ENCODE measurements around the gene SAYSD1.

The SAYSD1 gene

GRCh38 chr6:39108041-39108839, 6.7 kb downstream of the SAYSD1 start:
- no peak for DNase-seq (ENCODE audit: low read depth in 2 of 2)

GRCh38 chr6:39107641-39108040, 7.3 kb downstream of the SAYSD1 start:
- DNase-seq (ENCODE audit: low read depth in 2 of 2) = no peak

DNA sequence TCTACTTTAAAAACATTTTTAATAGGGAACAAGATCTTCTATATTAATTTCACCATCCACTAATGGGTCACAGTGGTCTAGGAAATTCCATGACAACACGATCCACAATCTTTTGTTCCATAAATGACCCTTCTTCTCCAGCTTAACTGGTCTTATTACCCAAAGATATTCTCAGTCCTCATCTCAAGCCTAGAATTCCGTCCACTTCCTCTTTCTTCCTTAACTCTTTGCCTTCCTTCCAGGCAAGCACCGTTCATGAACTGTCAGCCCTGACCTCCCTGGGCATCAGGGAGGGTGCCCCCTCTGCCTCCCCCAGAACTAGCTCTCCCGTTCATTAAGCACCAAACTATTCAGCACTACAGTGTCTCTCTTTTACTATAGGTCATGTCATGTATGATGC, 8.0 kb downstream of the SAYSD1 start:
- DNase-seq (ENCODE audit: low read depth in 2 of 2) = no peak

DNA sequence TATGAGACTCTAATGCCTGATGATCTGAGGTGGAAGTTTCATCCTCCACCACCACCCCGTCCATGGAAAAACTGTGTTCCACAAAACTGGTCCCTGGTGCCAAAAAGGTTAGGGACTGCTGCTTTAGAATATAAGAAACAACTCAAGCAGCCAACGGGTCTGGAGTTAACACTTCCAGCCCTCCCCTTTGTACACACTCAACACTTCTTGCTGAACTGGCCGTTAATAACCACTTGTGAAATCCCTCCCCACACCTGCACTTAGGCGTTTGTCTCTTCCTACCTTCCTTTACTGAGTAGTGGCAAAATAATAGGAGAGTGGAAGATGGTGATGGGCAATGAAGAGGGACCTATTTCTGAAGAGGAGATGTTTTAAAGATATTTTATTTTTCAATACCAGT, 10.5 kb downstream of the SAYSD1 start:
- DNase-seq (ENCODE audit: low read depth in 2 of 2) = no peak

GRCh38 chr6:39102821-39103136, 12.2 kb downstream of the SAYSD1 start:
- no peak for DNase-seq (ENCODE audit: low read depth in 2 of 2)

DNA sequence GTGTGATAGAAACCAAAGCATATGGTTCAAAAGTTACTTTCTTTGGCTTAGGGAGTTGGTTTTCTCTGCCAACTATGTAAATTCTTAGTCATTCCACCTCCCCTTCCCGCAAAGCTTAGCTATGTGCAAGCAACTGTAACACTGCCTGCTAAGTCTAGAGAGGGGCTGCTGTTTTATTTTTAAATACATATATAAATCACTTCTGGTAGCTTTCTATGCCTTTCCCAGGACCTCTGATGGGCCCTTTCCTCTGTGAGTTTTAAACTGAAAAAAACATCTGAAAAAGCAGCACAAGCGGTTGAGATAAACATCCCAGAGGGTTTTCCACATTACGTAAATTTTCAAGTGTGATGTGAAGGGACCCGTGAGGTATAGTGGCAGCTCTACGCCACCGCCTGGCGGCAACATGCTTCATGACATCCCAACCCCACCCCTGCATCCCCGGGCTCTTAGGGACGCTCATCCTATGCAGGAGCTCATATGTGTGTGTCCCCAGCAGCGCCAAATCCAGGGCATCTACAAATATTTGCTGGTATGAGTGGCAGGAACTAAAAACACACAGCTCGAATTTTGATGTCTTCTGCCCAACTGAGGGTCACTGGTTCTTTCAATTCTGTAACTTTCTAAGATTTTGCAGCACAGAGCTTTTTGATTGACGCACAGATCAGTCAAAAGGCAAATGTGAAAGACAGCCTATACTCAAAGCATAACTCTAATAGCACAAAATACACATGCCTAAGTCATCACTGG, 12.7 kb downstream of the SAYSD1 start:
- DNase-seq (ENCODE audit: low read depth in 2 of 2) = no peak

DNA sequence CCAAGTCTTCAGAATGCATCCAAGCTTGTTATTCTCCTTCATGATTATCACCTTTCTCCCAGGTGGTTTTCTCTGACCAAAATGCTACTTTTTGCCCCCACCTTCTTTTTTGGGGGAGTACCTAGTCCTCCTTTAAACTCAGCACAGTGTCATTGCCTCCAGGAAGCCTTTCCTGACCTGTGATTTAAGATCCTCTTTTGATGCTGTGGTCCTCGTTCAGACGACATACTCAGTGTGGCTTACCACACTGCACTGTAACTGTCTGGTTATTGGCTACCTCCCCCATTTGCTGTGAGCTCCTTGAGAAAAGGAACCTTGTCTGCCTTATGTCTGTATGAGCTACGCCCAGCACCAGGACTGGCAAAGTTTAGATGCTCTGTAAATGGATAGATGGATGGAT, 14.6 kb downstream of the SAYSD1 start:
- DNase-seq (ENCODE audit: low read depth in 2 of 2) = no peak

- no peak for DNase-seq (ENCODE audit: low read depth in 2 of 2)
Measured at GRCh38 chr6:39095578-39095977, 19.4 kb downstream of the SAYSD1 start.

DNA sequence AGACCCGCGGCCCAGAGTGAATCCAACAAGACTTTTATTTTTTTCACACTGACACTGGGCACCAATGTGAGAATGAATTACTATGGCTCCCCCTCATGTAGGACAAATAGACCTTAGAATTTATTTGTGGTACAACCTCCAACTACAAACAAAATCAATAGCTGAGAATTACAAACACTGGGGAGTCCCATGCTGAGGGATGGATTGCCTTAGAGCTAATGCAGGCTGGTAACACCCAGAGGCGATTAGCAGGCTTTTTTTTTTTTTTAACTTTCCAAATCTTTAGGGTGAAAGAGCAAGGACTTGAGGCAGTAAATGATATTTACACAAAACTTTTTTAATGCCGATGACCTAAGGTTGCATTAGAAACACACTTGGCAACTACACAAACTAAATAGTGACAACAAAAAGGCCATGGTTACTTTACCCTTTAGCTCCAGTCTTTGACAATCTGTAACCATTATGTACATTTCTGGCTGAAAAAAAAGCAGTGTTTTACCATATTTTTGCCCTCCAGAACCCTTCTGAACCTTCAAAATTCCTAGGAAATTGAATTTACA, 21.8 kb downstream of the SAYSD1 start:
- DNase-seq (ENCODE audit: low read depth in 2 of 2) = no peak

GRCh38 chr6:39092124-39092523, 22.9 kb downstream of the SAYSD1 start:
- no peak for DNase-seq (ENCODE audit: low read depth in 2 of 2)

- no peak for DNase-seq (ENCODE audit: low read depth in 2 of 2)
Measured at GRCh38 chr6:39091220-39091619, 23.8 kb downstream of the SAYSD1 start.

DNA sequence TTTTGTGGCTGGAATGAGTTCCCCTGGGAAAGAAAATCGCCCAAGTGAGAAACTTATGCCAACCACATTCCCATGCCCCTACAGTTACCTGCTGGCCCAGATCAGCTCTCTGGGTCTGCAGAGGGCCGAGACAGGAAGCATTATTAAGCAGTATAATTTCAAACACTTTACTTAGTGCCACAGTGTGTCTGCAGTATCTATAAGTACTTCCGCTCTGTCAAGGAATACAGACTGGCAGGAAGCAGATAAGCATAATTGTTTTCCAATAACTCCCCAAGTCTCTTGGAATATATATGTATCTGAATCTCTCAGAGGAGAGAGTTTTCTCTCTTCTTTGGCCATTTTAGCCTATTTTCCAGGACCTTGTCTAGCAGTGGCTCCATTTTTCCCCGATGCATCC, 24.9 kb downstream of the SAYSD1 start:
- DNase-seq (ENCODE audit: low read depth in 2 of 2) = no peak

DNA sequence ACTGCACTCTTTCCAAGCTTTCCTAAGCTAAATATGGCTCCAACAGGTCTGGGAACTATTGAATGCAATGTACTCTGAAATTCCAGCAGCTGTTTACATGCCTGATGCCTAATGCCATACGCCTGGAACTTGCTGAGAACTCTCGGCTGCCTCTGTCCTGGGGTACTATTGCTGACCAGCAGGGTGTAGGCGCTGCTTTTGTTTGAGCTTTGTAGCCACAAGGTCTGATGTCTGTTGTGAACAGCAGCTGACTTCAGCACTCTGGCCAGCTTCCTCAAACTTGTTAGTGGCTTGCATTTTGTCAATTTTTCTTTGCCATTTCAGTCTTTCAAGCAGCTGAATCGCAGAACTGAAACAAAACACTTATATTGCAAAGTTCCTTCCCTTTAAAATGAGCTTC, 26.7 kb downstream of the SAYSD1 start:
- DNase-seq (ENCODE audit: low read depth in 2 of 2) = no peak

DNA sequence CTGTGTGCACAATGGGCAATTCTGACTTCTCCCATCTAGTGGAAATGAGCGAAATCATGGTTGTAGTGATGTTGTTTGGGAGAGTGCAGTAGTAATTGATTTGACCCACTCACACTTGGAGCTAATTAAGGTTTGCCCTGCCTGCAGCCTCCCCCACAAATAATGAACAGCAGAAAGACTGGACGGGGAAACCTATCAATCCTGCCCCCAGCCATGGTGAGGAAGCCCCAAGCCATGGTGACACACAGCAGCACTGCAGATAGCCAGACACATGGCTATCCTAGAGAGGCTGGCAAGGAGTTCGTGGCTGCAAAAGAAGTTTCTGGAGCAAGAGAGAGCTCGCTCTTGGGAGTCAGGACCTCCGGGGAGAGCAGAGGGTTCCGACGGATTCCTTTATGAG, 27.8 kb downstream of the SAYSD1 start:
- DNase-seq (ENCODE audit: low read depth in 2 of 2) = no peak

GRCh38 chr6:39086711-39087110, 28.3 kb downstream of the SAYSD1 start:
- no peak for DNase-seq (ENCODE audit: low read depth in 2 of 2)

GRCh38 chr6:39086294-39086693, 28.7 kb downstream of the SAYSD1 start:
- no peak for DNase-seq (ENCODE audit: low read depth in 2 of 2)

DNA sequence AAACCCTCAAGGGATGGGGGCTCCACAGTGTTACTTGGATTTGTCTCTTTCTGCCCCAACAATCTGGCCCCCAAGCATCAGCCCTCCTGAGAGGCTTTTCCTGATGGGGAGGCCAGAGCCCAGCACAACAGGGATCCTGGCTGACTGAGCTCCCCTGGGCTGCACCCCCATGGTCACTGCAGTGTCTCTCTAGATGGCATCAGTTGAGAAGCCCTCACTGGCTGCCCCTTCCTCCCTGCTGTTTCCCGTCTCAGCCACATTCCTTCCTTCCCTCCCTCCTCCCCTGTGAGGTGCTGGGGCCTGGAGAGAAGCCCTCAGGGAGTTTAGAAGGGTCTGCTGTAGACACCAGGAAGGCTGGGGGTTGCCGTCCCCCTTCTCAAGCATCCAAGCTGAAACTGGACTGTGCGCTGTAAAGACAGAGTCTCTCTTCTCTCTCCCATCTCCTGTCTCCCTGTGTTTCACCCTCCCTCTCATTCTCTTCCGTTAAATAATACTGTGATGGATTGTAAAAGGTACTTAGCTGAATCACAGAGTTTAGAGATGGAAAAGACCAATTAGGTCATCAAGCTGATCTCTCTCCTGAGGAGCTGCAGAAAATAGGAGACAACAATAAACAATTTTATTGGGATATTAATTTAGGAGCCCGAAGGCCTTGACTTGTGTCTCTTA, 29.7 kb downstream of the SAYSD1 start:
- no peak for DNase-seq (ENCODE audit: low read depth in 2 of 2)

DNA sequence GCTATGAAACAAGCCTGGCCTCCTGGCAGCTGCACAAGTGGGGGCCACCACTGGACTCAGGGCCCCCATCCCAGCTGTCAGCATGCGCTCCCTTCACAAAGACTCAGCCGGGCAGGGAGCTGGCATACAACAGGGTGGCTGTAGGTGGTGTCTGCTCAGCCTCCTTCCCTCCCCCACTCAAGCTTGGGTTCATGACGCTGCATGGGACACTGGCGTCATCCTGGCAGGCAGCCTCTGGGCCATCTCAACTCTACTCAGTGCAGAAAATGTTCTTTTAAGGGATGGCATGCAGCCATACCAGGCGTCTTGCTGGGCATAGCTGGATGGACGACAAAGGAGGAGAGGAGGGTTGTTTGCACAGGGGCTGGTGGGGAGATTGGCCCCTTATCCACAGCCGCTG, 30.5 kb downstream of the SAYSD1 start:
- DNase-seq (ENCODE audit: low read depth in 2 of 2) = no peak

- DNase-seq (ENCODE audit: low read depth in 2 of 2) = peak in 1 of 2 donors; percentile 10
Measured at GRCh38 chr6:39083231-39083634, 31.8 kb downstream of the SAYSD1 start.

DNA sequence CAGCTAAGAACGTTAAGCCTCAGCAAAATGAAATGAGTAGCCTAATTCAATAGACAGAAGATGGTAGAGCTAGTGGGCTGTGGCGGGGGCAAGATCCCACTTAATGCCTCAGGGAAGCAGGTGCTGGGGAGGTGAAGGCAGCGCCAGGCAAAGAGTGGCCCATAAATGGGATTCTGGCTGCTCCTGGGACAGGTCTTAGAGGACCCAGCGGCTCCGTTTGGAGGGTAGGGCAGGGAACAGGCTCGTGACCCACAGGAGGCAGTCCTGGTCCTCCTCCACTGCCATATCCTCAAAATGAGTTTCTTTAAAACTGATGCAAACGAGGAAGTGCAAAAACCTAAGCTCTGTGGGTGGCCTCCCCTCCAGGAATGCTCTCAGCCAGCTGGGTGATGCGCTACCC, 32.7 kb downstream of the SAYSD1 start:
- DNase-seq (ENCODE audit: low read depth in 2 of 2) = no peak

- DNase-seq (ENCODE audit: low read depth in 2 of 2) = no peak
Measured at GRCh38 chr6:39080246-39080875, 34.6 kb downstream of the SAYSD1 start.
